WTC11 (cell line): ENCODE results near the gene GTF3C1. TPM values are rescaled to one million over a fixed set of nuclear protein-coding genes. Genes with fewer than 3 reads are reported as not detected.

ENCODE experiments used
- ATAC-seq: fragments of 200-7000 bp; cut with Tn5 transposase; 2 replicates; pipeline ENCODE4 v1.10.0; 2021; ENCODE audit warnings: mild to moderate bottlenecking, moderate library complexity
- CTCF ChIA-PET: fragments of 300-600 bp; sonication (Branson Sonifier 250); formaldehyde crosslinking; loops from one replicate; lab custom pipeline; 2021; ENCODE audit warnings: antibody characterized with exemption; lab: Charles Lee
- POLR2A ChIA-PET: fragments of 350-600 bp; sonication (Branson Sonifier 250); formaldehyde crosslinking; loops from one replicate; lab custom pipeline; 2021; ENCODE audit warnings: antibody characterized with exemption; lab: Charles Lee
- DNase-seq: peaks from one replicate; pipeline ENCODE4 v3.0.0; 2021; ENCODE audit warnings: low spot score
- H3K27ac Mint-ChIP-seq: 2 replicates; pipeline ENCODE4 v1.8.0; 2021; ENCODE audit warnings: mixed read lengths
- H3K27me3 Mint-ChIP-seq: 2 replicates; pipeline ENCODE4 v1.8.0; 2021; ENCODE audit warnings: low read depth, mild to moderate bottlenecking, moderate library complexity, mixed read lengths
- H3K36me3 Mint-ChIP-seq: 2 replicates; pipeline ENCODE4 v1.8.0; 2021; ENCODE audit warnings: mixed read lengths
- H3K4me1 Mint-ChIP-seq: 2 replicates; pipeline ENCODE4 v1.8.0; 2022; ENCODE audit warnings: mixed read lengths
- H3K4me3 Mint-ChIP-seq: 2 replicates; pipeline ENCODE4 v1.8.0; 2021; ENCODE audit warnings: mild to moderate bottlenecking, moderate library complexity, mixed read lengths
- H3K9me3 Mint-ChIP-seq: 2 replicates; pipeline ENCODE4 v1.8.0; 2021; ENCODE audit warnings: mixed read lengths
- CREB1 ChIP-seq: sonication (generic); formaldehyde crosslinking; IDR thresholded peaks from 2 replicates; pipeline ENCODE4 v1.8.0; 2023; ENCODE audit warnings: mild to moderate bottlenecking, missing genetic modification reagents
- CTCF ChIP-seq: fragments of 200-600 bp; IDR thresholded peaks from 2 replicates; pipeline ENCODE4 v1.8.0; 2022; ENCODE audit warnings: antibody characterized with exemption
- E2F1 ChIP-seq: sonication (generic); formaldehyde crosslinking; IDR thresholded peaks from 2 replicates; pipeline ENCODE4 v1.8.0; 2022; ENCODE audit warnings: mild to moderate bottlenecking, missing genetic modification reagents
- FOXJ3 ChIP-seq: sonication (generic); formaldehyde crosslinking; IDR thresholded peaks from 2 replicates; pipeline ENCODE4 v1.9.0; 2021; ENCODE audit warnings: missing genetic modification reagents, mild to moderate bottlenecking, borderline replicate concordance
- GRHL2 ChIP-seq: fragments of 250-450 bp; sonication (Bioruptor Pico); IDR thresholded peaks from 2 replicates; pipeline ENCODE4 v1.8.0; 2022; ENCODE audit warnings: mild to moderate bottlenecking, moderate library complexity; ENCODE audit not compliant: insufficient replicate concordance, severe bottlenecking
- HMGA2 ChIP-seq: fragments of 250-450 bp; sonication (Bioruptor Pico); IDR thresholded peaks from 2 replicates; pipeline ENCODE4 v1.4.0; 2021; ENCODE audit warnings: mild to moderate bottlenecking, moderate library complexity
- MXD4 ChIP-seq: fragments of 250-450 bp; sonication (Bioruptor Pico); IDR thresholded peaks from 2 replicates; pipeline ENCODE4 v1.8.0; 2021; ENCODE audit warnings: mild to moderate bottlenecking, moderate library complexity, borderline replicate concordance
- RORB ChIP-seq: fragments of 250-450 bp; sonication (Bioruptor Pico); IDR thresholded peaks from 2 replicates; pipeline ENCODE4 v1.9.0; 2021; ENCODE audit warnings: mild to moderate bottlenecking
- SMAD3 ChIP-seq: sonication (generic); formaldehyde crosslinking; IDR thresholded peaks from 2 replicates; pipeline ENCODE4 v1.8.0; 2022; ENCODE audit warnings: missing genetic modification reagents, mild to moderate bottlenecking, borderline replicate concordance
- SMAD4 ChIP-seq: sonication (generic); formaldehyde crosslinking; IDR thresholded peaks from 2 replicates; pipeline ENCODE4 v1.8.0; 2022; ENCODE audit warnings: mild to moderate bottlenecking, missing genetic modification reagents
- ZNF396 ChIP-seq: fragments of 250-450 bp; sonication (Bioruptor Pico); IDR thresholded peaks from 2 replicates; pipeline ENCODE4 v1.8.0; 2021; ENCODE audit warnings: mild to moderate bottlenecking, moderate library complexity, borderline replicate concordance
- total RNA-seq: library from RNA; stranded (reverse); gene quantifications from 3 replicates; pipeline ENCODE4 v1.2.3, GENCODE V29; 2021
- TF ChIP-seq, protein P1 (sequence below): sonication (generic); formaldehyde crosslinking; IDR thresholded peaks from 2 replicates; pipeline ENCODE4 v1.8.0; 2022; ENCODE audit warnings: missing genetic modification reagents
- TF ChIP-seq, protein P2 (sequence below): sonication (generic); formaldehyde crosslinking; IDR thresholded peaks from 2 replicates; pipeline ENCODE4 v1.8.1; 2022; ENCODE audit warnings: mild to moderate bottlenecking, missing genetic modification reagents, moderate library complexity, borderline replicate concordance
- TF ChIP-seq, protein P3 (sequence below): sonication (generic); formaldehyde crosslinking; IDR thresholded peaks from 2 replicates; pipeline ENCODE4 v1.8.1; 2022; ENCODE audit warnings: missing genetic modification reagents, borderline replicate concordance

The GTF3C1 gene
- total RNA-seq, 1 experiment from 2014 or later, result 146 TPM

DNA sequence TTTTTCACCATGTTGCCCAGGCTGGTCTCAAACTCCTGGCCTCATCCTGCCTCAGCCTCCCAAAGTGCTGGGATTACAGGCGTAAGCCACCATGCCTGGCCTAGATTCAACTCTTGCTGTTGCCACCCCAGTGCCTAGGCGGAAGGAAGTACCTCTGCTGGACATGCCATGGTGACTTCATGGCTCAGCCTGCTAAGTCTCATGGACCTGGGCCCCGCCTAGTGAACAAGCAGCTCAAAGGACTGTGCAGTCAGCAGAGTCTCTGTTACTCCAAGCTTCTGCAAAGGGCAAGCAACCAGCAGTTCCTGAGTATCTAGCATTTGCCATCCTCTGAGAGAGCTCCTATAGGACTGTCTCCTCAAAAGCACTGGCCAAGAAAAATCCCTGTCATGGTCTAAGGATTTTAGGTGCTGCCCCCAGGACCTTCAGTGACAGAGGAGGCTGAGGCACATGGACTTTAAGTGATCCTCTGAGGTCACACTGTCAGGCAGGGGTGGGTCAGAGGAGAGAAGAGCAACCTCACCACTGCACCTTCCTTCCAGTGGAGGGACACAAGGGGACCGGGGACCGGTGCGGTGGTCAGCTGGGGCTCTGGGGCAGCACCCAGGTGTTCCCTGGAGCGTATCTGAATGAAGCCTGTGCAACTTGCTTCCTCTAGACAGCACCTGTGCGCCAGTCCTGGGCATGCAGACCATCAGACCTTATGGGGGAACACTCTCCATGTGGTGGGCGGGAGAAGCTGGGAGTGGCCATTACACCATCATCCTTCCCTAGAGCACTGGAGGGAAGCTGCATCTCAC, 76.4 kb downstream of the GTF3C1 start:
- Mint-ChIP-seq H3K9me3 (no peaks in the 10 kb centered on the region), H3K27ac (no peak overlapping the region), H3K27me3 (no peaks in the 10 kb centered on the region), H3K4me3 (no peak overlapping the region), H3K4me1 (no peaks in the 10 kb centered on the region), H3K36me3 (peaks cover 80% of the 10 kb centered on the region)
- ATAC-seq, result no peak
- TF ChIP-seq FOXJ3 (CRISPR knock-in tag) (no peak), ZNF396 (CRISPR knock-in tag) (no peak), HMGA2 (CRISPR knock-in tag) (no peak), GRHL2 (CRISPR knock-in tag) (no peak), CREB1 (CRISPR knock-in tag) (no peak), SMAD4 (CRISPR knock-in tag) (no peak)
- TF ChIP-seq, protein P1, sequence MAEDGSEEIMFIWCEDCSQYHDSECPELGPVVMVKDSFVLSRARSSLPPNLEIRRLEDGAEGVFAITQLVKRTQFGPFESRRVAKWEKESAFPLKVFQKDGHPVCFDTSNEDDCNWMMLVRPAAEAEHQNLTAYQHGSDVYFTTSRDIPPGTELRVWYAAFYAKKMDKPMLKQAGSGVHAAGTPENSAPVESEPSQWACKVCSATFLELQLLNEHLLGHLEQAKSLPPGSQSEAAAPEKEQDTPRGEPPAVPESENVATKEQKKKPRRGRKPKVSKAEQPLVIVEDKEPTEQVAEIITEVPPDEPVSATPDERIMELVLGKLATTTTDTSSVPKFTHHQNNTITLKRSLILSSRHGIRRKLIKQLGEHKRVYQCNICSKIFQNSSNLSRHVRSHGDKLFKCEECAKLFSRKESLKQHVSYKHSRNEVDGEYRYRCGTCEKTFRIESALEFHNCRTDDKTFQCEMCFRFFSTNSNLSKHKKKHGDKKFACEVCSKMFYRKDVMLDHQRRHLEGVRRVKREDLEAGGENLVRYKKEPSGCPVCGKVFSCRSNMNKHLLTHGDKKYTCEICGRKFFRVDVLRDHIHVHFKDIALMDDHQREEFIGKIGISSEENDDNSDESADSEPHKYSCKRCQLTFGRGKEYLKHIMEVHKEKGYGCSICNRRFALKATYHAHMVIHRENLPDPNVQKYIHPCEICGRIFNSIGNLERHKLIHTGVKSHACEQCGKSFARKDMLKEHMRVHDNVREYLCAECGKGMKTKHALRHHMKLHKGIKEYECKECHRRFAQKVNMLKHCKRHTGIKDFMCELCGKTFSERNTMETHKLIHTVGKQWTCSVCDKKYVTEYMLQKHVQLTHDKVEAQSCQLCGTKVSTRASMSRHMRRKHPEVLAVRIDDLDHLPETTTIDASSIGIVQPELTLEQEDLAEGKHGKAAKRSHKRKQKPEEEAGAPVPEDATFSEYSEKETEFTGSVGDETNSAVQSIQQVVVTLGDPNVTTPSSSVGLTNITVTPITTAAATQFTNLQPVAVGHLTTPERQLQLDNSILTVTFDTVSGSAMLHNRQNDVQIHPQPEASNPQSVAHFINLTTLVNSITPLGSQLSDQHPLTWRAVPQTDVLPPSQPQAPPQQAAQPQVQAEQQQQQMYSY (CRISPR knock-in tag), result no peak
- TF ChIP-seq, protein P2, sequence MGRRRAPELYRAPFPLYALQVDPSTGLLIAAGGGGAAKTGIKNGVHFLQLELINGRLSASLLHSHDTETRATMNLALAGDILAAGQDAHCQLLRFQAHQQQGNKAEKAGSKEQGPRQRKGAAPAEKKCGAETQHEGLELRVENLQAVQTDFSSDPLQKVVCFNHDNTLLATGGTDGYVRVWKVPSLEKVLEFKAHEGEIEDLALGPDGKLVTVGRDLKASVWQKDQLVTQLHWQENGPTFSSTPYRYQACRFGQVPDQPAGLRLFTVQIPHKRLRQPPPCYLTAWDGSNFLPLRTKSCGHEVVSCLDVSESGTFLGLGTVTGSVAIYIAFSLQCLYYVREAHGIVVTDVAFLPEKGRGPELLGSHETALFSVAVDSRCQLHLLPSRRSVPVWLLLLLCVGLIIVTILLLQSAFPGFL (CRISPR knock-in tag), result no peak
- ChIA-PET CTCF (no interaction called here), POLR2A (no interaction called here)
- DNase-seq, result no peak

- DNase-seq (no peak), ATAC-seq (no peak)
- Mint-ChIP-seq H3K9me3 (no peaks in the 10 kb centered on the region), H3K27me3 (no peaks in the 10 kb centered on the region), H3K36me3 (peaks cover 80% of the 10 kb centered on the region), H3K4me1 (no peaks in the 10 kb centered on the region), H3K27ac (0 out of 2 replicates have a peak overlapping the region, but pooled peaks have one; percentile 26), H3K4me3 (no peak overlapping the region)
- ChIA-PET CTCF (no interaction called here), POLR2A (no interaction called here)
- TF ChIP-seq SMAD3 (no peak), SMAD4 (CRISPR knock-in tag) (no peak), E2F1 (CRISPR knock-in tag) (no peak), RORB (no peak), CTCF (no peak), MXD4 (CRISPR knock-in tag) (no peak)
- TF ChIP-seq, protein P3, sequence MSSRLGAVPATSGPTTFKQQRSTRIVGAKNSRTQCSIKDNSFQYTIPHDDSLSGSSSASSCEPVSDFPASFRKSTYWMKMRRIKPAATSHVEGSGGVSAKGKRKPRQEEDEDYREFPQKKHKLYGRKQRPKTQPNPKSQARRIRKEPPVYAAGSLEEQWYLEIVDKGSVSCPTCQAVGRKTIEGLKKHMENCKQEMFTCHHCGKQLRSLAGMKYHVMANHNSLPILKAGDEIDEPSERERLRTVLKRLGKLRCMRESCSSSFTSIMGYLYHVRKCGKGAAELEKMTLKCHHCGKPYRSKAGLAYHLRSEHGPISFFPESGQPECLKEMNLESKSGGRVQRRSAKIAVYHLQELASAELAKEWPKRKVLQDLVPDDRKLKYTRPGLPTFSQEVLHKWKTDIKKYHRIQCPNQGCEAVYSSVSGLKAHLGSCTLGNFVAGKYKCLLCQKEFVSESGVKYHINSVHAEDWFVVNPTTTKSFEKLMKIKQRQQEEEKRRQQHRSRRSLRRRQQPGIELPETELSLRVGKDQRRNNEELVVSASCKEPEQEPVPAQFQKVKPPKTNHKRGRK (CRISPR knock-in tag), result no peak
Observed at GRCh38 chr16:27472091-27473020, 77.4 kb downstream of the GTF3C1 start.
